Activated CD4-positive, alpha-beta T cell treated with anti-CD3 and anti-CD28 coated beads, Interleukin-2, amount 10 ng/mL, durations not matched to agents 7 days and 5 days (primary cell): Measurements from ENCODE around the gene CABP7. TPM values are rescaled to one million over a fixed set of nuclear protein-coding genes. Genes with fewer than 3 reads are reported as not detected.
A peak's percentile ranks its signal among the peaks of the same experiment; 100 is the strongest.

Experiments used
- CTCF ChIA-PET: fragments of 350-600 bp; sonication (Branson Sonifier 250); formaldehyde crosslinking; loops from one replicate; lab custom pipeline; 2021; ENCODE audit warnings: antibody characterized with exemption; lab: Charles Lee
- POLR2A ChIA-PET: fragments of 350-600 bp; sonication (Branson Sonifier 250); formaldehyde crosslinking; loops from one replicate; lab custom pipeline; 2021; ENCODE audit warnings: antibody characterized with exemption; lab: Charles Lee
- DNase-seq: peaks from one replicate; pipeline ENCODE4 v3.0.0-alpha.2; 2020
- H3K27ac Mint-ChIP-seq: one replicate; pipeline ENCODE4 v1.8.0; 2021; ENCODE audit warnings: mild to moderate bottlenecking, moderate library complexity, mixed read lengths
- H3K27me3 Mint-ChIP-seq: one replicate; pipeline ENCODE4 v1.8.0; 2021; ENCODE audit warnings: mixed read lengths
- H3K36me3 Mint-ChIP-seq: one replicate; pipeline ENCODE4 v1.8.0; 2021; ENCODE audit warnings: low read depth, mixed read lengths
- H3K4me1 Mint-ChIP-seq: one replicate; pipeline ENCODE4 v1.8.0; 2021; ENCODE audit warnings: mixed read lengths
- H3K4me3 Mint-ChIP-seq: one replicate; pipeline ENCODE4 v1.8.0; 2021; ENCODE audit warnings: mild to moderate bottlenecking, moderate library complexity, mixed read lengths
- H3K9me3 Mint-ChIP-seq: one replicate; pipeline ENCODE4 v1.8.0; 2021; ENCODE audit warnings: mixed read lengths
- total RNA-seq, 2 experiments: library from RNA; stranded (reverse); gene quantifications; one replicate each; pipeline ENCODE4 v1.2.3, GENCODE V29; 2021

CABP7 gene
- total RNA-seq, 2 experiments from 2014 or later: 0.06 TPM; not detected in 1

GRCh38 chr22:29693161-29693560 lies 26.6 kb upstream of the CABP7 start:
- POLR2A ChIA-PET: no interaction called here

GRCh38 chr22:29693671-29694070 lies 26.1 kb upstream of the CABP7 start:
- Mint-ChIP-seq H3K4me3 (no peak overlapping the region), H3K4me1 (no peaks in the 10 kb centered on the region), H3K36me3 (peaks cover 4% of the 10 kb centered on the region), H3K27ac (no peak overlapping the region), H3K9me3 (no peaks in the 10 kb centered on the region), H3K27me3 (no peaks in the 10 kb centered on the region)
- ChIA-PET CTCF (interaction anchor here (0.6 to 1.7 kb wide), 4 partner anchors 9 to 116 kb away, joined by 3 to 4 read pairs (median 3); no protein-coding TSS in a partner anchor), POLR2A (no interaction called here)
- no peak for DNase-seq

More at GRCh38 chr22:29693161-29693560, 26.6 kb upstream of the CABP7 start:
- H3K4me3 Mint-ChIP-seq: no peak overlapping the region
- no peak overlapping the region for H3K27ac Mint-ChIP-seq
- CTCF ChIA-PET: interaction anchor here (0.6 to 1.7 kb wide), 5 partner anchors 8 to 116 kb away, joined by 3 to 4 read pairs (median 3); no protein-coding TSS in a partner anchor
- no peaks in the 10 kb centered on the region for H3K27me3 Mint-ChIP-seq
- no peaks in the 10 kb centered on the region for H3K4me1 Mint-ChIP-seq
- H3K9me3 Mint-ChIP-seq: no peaks in the 10 kb centered on the region
- DNase-seq: no peak
- H3K36me3 Mint-ChIP-seq: peaks cover 4% of the 10 kb centered on the region

- Mint-ChIP-seq H3K36me3 (peaks cover 4% of the 10 kb centered on the region), H3K4me1 (peaks cover under 1% of the 10 kb centered on the region), H3K27me3 (no peaks in the 10 kb centered on the region), H3K9me3 (no peaks in the 10 kb centered on the region), H3K4me3 (no peak overlapping the region), H3K27ac (no peak overlapping the region)
- CTCF ChIA-PET: interaction anchor here (0.7 to 1.0 kb wide), 2 partner anchors 23 to 75 kb away, joined by 3 to 5 read pairs; no protein-coding TSS in a partner anchor
- no peak for DNase-seq
- POLR2A ChIA-PET: no interaction called here
Observed at GRCh38 chr22:29695129-29695926, 24.5 kb upstream of the CABP7 start.

GRCh38 chr22:29697853-29698598 lies 21.8 kb upstream of the CABP7 start:
- DNase-seq: no peak
- Mint-ChIP-seq H3K27me3 (peaks cover 2% of the 10 kb centered on the region), H3K36me3 (peaks cover 4% of the 10 kb centered on the region), H3K9me3 (no peaks in the 10 kb centered on the region), H3K4me3 (no peak overlapping the region), H3K27ac (no peak overlapping the region), H3K4me1 (peaks cover 18% of the 10 kb centered on the region)
- ChIA-PET POLR2A (no interaction called here), CTCF (no interaction called here)

- ChIA-PET POLR2A (no interaction called here), CTCF (no interaction called here)
- peak overlapping the region; percentile 9 for H3K27ac Mint-ChIP-seq
Observed at GRCh38 chr22:29700206-29700899, 19.4 kb upstream of the CABP7 start.

GRCh38 chr22:29700900-29701154 lies 19.0 kb upstream of the CABP7 start:
- no peak for DNase-seq
- H3K27me3 Mint-ChIP-seq: peaks cover 4% of the 10 kb centered on the region
- no peaks in the 10 kb centered on the region for H3K9me3 Mint-ChIP-seq
- no peaks in the 10 kb centered on the region for H3K36me3 Mint-ChIP-seq
- POLR2A ChIA-PET: interaction anchor here (0.6 kb wide), 1 partner anchor 9 kb away, joined by 3 read pairs; no protein-coding TSS in a partner anchor
- peak overlapping the region; percentile 9 for H3K27ac Mint-ChIP-seq
- H3K4me1 Mint-ChIP-seq: peaks cover 18% of the 10 kb centered on the region
- CTCF ChIA-PET: interaction anchor here (1.2 kb wide), 1 partner anchor 15 kb away, joined by 3 read pairs; no protein-coding TSS in a partner anchor
- H3K4me3 Mint-ChIP-seq: no peak overlapping the region

More at GRCh38 chr22:29700206-29700899, 19.4 kb upstream of the CABP7 start:
- Mint-ChIP-seq H3K4me1 (peaks cover 18% of the 10 kb centered on the region), H3K9me3 (no peaks in the 10 kb centered on the region), H3K4me3 (no peak overlapping the region), H3K27me3 (peaks cover 4% of the 10 kb centered on the region), H3K36me3 (no peaks in the 10 kb centered on the region)
- DNase-seq: no peak

GRCh38 chr22:29701155-29701999 lies 18.4 kb upstream of the CABP7 start:
- Mint-ChIP-seq H3K27ac (peak overlapping the region; percentile 68), H3K9me3 (no peaks in the 10 kb centered on the region), H3K4me3 (no peak overlapping the region), H3K27me3 (peaks cover 4% of the 10 kb centered on the region), H3K36me3 (no peaks in the 10 kb centered on the region), H3K4me1 (peaks cover 18% of the 10 kb centered on the region)
- ChIA-PET POLR2A (interaction anchor here (0.6 kb wide), 1 partner anchor 10 kb away, joined by 3 read pairs; no protein-coding TSS in a partner anchor), CTCF (interaction anchor here (0.5 to 1.2 kb wide), 2 partner anchors 15 to 241 kb away, joined by 3 read pairs; no protein-coding TSS in a partner anchor)
- peak; percentile 42 for DNase-seq

- Mint-ChIP-seq H3K4me3 (no peak overlapping the region), H3K27me3 (peaks cover 4% of the 10 kb centered on the region), H3K36me3 (no peaks in the 10 kb centered on the region), H3K9me3 (no peaks in the 10 kb centered on the region), H3K27ac (peak overlapping the region; percentile 68), H3K4me1 (peaks cover 18% of the 10 kb centered on the region)
- ChIA-PET CTCF (interaction anchor here (0.5 to 1.2 kb wide), 3 partner anchors 10 to 241 kb away, joined by 3 to 4 read pairs (median 3); no protein-coding TSS in a partner anchor), POLR2A (no interaction called here)
- DNase-seq: no peak
Observed at GRCh38 chr22:29702000-29702930, 17.5 kb upstream of the CABP7 start.

GRCh38 chr22:29702931-29703501 lies 16.8 kb upstream of the CABP7 start:
- ChIA-PET POLR2A (no interaction called here), CTCF (interaction anchor here (0.9 kb wide), 1 partner anchor 11 kb away, joined by 4 read pairs; no protein-coding TSS in a partner anchor)
- no peak overlapping the region for H3K27ac Mint-ChIP-seq

GRCh38 chr22:29703569-29704195 lies 16.1 kb upstream of the CABP7 start:
- DNase-seq: no peak
- Mint-ChIP-seq H3K27me3 (peaks cover 4% of the 10 kb centered on the region), H3K4me1 (peaks cover 18% of the 10 kb centered on the region), H3K36me3 (no peaks in the 10 kb centered on the region), H3K27ac (no peak overlapping the region), H3K4me3 (no peak overlapping the region), H3K9me3 (no peaks in the 10 kb centered on the region)
- ChIA-PET POLR2A (no interaction called here), CTCF (no interaction called here)

More at GRCh38 chr22:29702931-29703501, 16.8 kb upstream of the CABP7 start:
- no peaks in the 10 kb centered on the region for H3K36me3 Mint-ChIP-seq
- no peaks in the 10 kb centered on the region for H3K9me3 Mint-ChIP-seq
- no peak overlapping the region for H3K4me3 Mint-ChIP-seq
- peaks cover 18% of the 10 kb centered on the region for H3K4me1 Mint-ChIP-seq
- peaks cover 4% of the 10 kb centered on the region for H3K27me3 Mint-ChIP-seq
- DNase-seq: no peak
